HepG2 (cell line): ENCODE results near the gene ROMO1. TPM values are rescaled to one million over a fixed set of nuclear protein-coding genes. Genes with fewer than 3 reads are reported as not detected.
A peak's percentile ranks its signal among the peaks of the same experiment; 100 is the strongest.

ENCODE experiments used
- HINFP ChIP-seq: sonication (generic); formaldehyde crosslinking; IDR thresholded peaks from 2 replicates; pipeline ENCODE4 v1.4.0; 2020; ENCODE audit warnings: low read depth, mild to moderate bottlenecking, missing genetic modification reagents
- MTA3 ChIP-seq: sonication (generic); formaldehyde crosslinking; IDR thresholded peaks from 2 replicates; pipeline ENCODE4 v1.4.0; 2020; ENCODE audit warnings: missing genetic modification reagents
- NR3C1 ChIP-seq: sonication (generic); formaldehyde crosslinking; IDR thresholded peaks from 2 replicates; pipeline ENCODE4 v1.4.0; 2020; ENCODE audit warnings: missing genetic modification reagents
- POLR2AphosphoS2 ChIP-seq: IDR thresholded peaks from 2 replicates; pipeline ENCODE4 v1.6.1; 2011; ENCODE audit warnings: low read depth, low read length, improper control_type of control experiment
- POLR2AphosphoS5 ChIP-seq: IDR thresholded peaks from 2 replicates; pipeline ENCODE4 v1.6.1; 2012; ENCODE audit warnings: low read depth, low read length
- POLR2G ChIP-seq: fragments of 200-400 bp; formaldehyde crosslinking; IDR thresholded peaks from 2 replicates; pipeline ENCODE4 v1.6.1; 2018; ENCODE audit warnings: mild to moderate bottlenecking, low read depth, low read length, moderate library complexity
- RBM22 ChIP-seq: fragments of 200-400 bp; formaldehyde crosslinking; optimal IDR thresholded peaks from 2 replicates; pipeline ENCODE3; 2017; ENCODE audit warnings: mild to moderate bottlenecking, low read length, moderate library complexity
- THAP7 ChIP-seq: sonication (generic); formaldehyde crosslinking; IDR thresholded peaks from 2 replicates; pipeline ENCODE4 v1.8.1; 2023; ENCODE audit warnings: mild to moderate bottlenecking, missing genetic modification reagents
- ZFP91 ChIP-seq: sonication (generic); formaldehyde crosslinking; IDR thresholded peaks from 2 replicates; pipeline ENCODE4 v1.9.0; 2022; ENCODE audit warnings: missing genetic modification reagents, mild to moderate bottlenecking, borderline replicate concordance
- ZNF180 ChIP-seq: sonication (generic); formaldehyde crosslinking; IDR thresholded peaks from 2 replicates; pipeline ENCODE4 v1.4.0; 2020; ENCODE audit warnings: low read depth, missing genetic modification reagents, borderline replicate concordance
- ZNF44 ChIP-seq: sonication (generic); formaldehyde crosslinking; IDR thresholded peaks from 2 replicates; pipeline ENCODE4 v1.5.1; 2020; ENCODE audit warnings: mild to moderate bottlenecking, missing genetic modification reagents
- ZNF496 ChIP-seq: sonication (generic); formaldehyde crosslinking; IDR thresholded peaks from 2 replicates; pipeline ENCODE4 v1.8.1; 2023; ENCODE audit warnings: mild to moderate bottlenecking, moderate library complexity, missing genetic modification reagents; ENCODE audit not compliant: insufficient replicate concordance
- ZNF761 ChIP-seq: sonication (generic); formaldehyde crosslinking; conservative IDR thresholded peaks from 2 replicates; pipeline ENCODE4 v1.4.0; 2020; ENCODE audit warnings: mild to moderate bottlenecking, missing genetic modification reagents
- polyA plus RNA-seq, 8 experiments: library from polyadenylated mRNA; depleted of rRNA in 3 of 8; stranded (reverse) in 7 of 8; unstranded in 1 of 8; fragments of >200 nt; fragmentation: Illumina TruSeq in 4 of 8; extraction: Trizol in 4 of 8; gene quantifications; 2 replicates each; pipeline versions ENCODE4 v1.2.1 to v1.2.3, GENCODE V29; 2011 to 2016; ENCODE audit warnings: low read depth in 4 of 8, missing spikeins in 1 of 8, mixed read lengths in 1 of 8; ENCODE audit not compliant: insufficient read depth in 1 of 8
- total RNA-seq, 5 experiments: library from RNA; depleted of rRNA; stranded (reverse); fragments of >200 nt; fragmentation: Illumina TruSeq; extraction: Trizol; gene quantifications; 2 replicates each; pipeline ENCODE4 v1.2.3, GENCODE V29; 2016; ENCODE audit warnings: low read depth in 1 of 5

Gene ROMO1
- total and polyA plus RNA-seq, 2 of the 13 experiments (the other 11 are each of a cell fraction or from before 2014, with no cell fraction given) = 636 to 755 TPM

- no peak for TF ChIP-seq HINFP
- no peak for TF ChIP-seq ZFP91 (CRISPR knock-in tag)
- TF ChIP-seq POLR2AphosphoS2 = peak; percentile 63; the same call in 1 of the 2 replicates
- TF ChIP-seq ZNF496 (CRISPR knock-in tag) = no peak
- 0 out of 2 replicates have a peak, but pooled peaks have one; percentile 15 for TF ChIP-seq ZNF761 (CRISPR knock-in tag)
- no peak for TF ChIP-seq THAP7 (CRISPR knock-in tag)
- no peak for TF ChIP-seq ZNF44
- no peak for TF ChIP-seq ZNF180 (CRISPR knock-in tag)
- peak; percentile 74 for TF ChIP-seq RBM22
- TF ChIP-seq MTA3 (CRISPR knock-in tag) = no peak
- TF ChIP-seq POLR2AphosphoS5 = peak; percentile 51
- TF ChIP-seq NR3C1 (CRISPR knock-in tag) = no peak
- 0 out of 2 replicates have a peak, but pooled peaks have one; percentile 43 for TF ChIP-seq POLR2G
These were observed 14.9 kb downstream of the ROMO1 start (continued) for GRCh38 chr20:35714127-35714526.
